GM21717 (cell line): Measurements from ENCODE around the gene NRK.
"Not testable (repeated sequence)": the region's sequence is repeated elsewhere in the genome, so short reads cannot be mapped to it uniquely, and the experiment has no call there.

Experiments used
- ATAC-seq: cut with Tn5 transposase; IDR thresholded peaks from one replicate; pipeline ENCODE4 v1.9.1; 2021; ENCODE audit warnings: mild to moderate bottlenecking, moderate library complexity; ENCODE audit not compliant: unreplicated experiment

NRK gene, protein sequence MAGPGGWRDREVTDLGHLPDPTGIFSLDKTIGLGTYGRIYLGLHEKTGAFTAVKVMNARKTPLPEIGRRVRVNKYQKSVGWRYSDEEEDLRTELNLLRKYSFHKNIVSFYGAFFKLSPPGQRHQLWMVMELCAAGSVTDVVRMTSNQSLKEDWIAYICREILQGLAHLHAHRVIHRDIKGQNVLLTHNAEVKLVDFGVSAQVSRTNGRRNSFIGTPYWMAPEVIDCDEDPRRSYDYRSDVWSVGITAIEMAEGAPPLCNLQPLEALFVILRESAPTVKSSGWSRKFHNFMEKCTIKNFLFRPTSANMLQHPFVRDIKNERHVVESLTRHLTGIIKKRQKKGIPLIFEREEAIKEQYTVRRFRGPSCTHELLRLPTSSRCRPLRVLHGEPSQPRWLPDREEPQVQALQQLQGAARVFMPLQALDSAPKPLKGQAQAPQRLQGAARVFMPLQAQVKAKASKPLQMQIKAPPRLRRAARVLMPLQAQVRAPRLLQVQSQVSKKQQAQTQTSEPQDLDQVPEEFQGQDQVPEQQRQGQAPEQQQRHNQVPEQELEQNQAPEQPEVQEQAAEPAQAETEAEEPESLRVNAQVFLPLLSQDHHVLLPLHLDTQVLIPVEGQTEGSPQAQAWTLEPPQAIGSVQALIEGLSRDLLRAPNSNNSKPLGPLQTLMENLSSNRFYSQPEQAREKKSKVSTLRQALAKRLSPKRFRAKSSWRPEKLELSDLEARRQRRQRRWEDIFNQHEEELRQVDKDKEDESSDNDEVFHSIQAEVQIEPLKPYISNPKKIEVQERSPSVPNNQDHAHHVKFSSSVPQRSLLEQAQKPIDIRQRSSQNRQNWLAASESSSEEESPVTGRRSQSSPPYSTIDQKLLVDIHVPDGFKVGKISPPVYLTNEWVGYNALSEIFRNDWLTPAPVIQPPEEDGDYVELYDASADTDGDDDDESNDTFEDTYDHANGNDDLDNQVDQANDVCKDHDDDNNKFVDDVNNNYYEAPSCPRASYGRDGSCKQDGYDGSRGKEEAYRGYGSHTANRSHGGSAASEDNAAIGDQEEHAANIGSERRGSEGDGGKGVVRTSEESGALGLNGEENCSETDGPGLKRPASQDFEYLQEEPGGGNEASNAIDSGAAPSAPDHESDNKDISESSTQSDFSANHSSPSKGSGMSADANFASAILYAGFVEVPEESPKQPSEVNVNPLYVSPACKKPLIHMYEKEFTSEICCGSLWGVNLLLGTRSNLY (N-terminal part only)

DNA sequence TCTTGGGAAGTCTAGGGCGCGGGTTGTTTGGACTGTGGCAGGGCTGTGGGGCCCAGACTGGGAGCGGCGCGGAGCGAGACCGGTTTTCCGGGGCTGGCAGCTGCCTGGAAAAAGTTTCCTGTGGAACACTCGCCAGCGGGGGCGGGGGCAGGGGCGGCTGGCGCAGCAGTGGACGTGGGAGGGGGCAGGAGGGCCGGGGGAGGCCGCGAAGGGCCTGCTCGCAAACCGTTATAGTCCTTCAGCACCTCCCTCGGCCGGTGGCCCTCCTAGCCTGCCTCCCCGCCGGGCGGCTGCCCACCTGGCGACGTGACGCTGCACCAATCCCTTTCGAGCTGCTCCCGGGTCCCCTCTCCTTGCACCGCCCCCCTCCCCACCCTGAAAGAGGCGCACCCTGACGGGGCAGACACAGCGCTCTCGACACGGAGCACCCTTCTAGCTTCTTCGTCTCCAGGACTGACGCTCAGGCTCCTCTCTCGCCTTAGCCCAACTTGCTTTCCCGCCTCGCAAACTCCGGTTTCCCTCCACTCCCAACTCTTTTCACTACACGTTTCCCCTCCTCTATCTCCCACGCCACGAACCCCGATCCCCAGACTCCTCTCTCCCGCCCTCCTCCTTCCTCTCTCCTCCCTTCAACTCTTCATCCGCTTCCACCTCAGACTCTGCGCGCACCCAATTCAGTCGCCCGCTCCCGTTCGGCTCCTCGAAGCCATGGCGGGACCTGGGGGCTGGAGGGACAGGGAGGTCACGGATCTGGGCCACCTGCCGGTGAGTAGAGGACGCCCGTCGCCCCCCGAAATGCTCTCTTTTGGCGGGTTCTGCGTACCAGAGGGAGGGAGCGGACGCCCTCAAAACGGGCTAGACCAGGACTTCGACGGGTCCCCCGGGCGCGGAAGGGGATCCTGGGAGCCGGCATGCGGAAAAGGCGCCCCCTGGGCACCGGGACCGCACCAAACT is at the start of gene NRK:
NRK (plus strand) TSS at position 402 of the 954 bp plus-strand sequence; CDS start at position 709, 307 bp downstream.
- no peak for ATAC-seq

DNA sequence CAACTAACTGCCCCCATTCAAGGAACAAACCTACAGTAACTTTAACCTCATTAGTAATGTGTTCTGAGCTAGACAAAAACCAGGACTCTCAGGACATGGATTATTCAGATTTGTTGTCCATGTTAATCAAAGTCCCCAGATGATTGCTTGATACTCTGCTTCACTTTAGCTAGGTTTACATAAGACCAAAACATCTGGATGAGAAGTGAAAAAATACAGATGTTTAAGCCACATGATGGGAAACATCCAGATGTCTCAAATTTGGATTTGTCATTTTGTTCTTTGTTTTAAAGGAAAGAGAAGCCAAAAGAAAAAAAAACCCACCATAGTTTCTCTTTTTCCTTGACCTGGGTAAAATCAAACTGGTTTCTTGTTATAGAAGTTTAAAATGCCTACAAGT is 48.5 kb upstream of the NRK start:
- no peak for ATAC-seq

DNA sequence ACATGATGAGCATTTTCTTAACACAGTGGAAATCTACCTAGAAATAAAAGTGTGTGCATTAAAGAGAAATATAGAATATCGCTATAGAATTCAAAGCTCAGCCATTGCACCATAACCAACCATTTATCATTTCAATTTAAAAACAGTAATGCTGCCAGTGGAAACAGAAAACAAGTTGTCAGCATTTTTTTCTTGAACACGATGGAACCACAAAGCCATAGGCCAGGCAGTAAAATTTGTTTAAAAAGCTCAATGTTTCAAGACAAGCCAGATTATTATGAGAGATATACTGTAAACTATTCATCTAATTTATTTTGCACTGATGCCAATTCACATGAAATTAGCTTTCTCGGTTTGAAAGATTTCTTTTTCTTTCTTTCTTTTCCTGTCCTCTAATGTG is 46.7 kb upstream of the NRK start:
- ATAC-seq = no peak

DNA sequence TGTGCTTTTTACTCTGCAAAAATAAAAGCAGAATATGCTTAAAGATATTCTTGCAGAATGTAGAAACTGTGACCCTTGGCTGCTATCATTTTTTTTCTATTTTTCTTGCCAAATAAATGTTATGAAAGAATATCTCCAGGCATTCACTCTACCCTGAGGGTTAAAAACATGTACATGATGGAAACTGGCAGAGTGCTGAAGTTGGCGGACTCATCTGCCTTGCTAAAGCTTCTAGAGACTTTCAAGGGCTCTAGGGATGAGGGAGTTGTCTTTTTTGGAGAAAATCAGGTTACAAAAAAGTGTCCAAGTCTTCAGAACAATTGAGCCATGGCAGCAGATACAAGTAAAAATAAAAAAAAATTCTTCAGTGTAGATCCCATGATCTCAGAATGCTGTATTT is 40.5 kb upstream of the NRK start:
- no peak for ATAC-seq

DNA sequence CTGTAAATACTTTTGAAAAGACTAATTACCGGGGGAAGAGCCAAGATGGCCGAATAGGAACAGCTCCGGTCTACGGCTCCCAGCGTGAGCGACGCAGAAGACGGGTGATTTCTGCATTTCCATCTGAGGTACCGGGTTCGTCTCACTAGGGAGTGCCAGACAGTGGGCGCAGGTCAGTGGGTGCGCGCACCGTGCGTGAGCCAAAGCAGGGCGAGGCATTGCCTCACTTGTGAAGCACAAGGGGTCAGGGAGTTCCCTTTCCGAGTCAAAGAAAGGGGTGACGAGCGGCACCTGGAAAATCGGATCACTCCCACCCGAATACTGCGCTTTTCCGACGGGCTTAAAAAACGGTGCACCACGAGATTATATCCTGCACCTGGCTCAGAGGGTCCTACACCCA is 25.5 kb upstream of the NRK start:
- ATAC-seq = not testable (repeated sequence)

DNA sequence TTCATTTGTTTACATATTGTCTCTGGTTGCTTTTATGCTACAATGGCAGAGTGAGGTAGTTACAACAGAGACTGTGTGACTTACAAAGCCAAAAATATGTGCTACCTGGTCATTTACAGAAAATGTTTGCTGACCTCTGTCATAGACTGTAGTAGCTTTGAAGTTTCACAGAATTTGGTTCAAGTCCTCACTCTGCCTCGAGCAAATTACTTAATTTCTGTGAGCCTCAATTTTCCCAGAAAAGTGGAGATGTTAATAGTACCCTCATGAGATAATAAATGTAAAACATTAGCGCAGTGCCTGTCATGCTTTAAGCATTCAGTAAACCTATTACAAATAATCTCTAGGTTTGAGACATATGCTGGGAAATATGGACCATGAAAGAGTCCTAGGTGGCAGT is 18.4 kb upstream of the NRK start:
- ATAC-seq = no peak

DNA sequence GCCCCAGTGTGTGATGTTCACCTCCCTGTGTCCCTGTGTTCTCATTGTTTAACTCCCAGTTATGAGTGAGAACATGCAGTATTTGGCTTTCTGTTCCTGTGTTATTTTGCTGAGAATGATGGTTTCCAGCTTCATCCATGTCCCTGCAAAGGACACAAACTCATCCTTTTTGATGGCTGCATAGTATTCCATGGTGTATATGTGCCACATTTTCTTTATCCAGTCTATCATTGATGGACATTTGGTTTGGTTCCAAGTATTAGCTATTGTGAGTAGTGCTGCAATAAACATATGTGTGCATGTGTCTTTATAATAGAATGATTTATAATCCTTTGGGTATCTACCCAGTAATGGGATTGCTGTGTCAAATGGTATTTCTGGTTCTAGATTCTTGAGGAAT is 16.7 kb upstream of the NRK start:
- not testable (repeated sequence) for ATAC-seq

DNA sequence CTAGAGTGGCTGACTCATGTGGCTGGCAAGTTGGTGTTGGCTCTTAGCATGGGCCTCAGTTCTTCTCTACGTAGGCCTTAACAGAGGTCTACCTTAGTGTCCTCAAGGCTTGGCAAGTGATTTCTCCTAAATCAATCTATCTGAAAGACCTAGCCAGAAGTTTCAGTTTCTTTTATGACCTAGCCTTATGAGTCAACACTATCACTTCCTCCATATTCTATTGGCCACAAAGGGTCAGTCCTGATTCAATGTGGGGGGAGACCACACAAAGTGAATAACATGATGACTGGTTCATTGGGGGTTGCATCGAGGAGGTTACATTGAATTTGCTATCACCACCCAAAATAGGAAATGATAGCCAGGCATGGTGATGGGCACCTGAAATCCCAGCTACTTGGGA is 5.8 kb upstream of the NRK start:
- no peak for ATAC-seq

DNA sequence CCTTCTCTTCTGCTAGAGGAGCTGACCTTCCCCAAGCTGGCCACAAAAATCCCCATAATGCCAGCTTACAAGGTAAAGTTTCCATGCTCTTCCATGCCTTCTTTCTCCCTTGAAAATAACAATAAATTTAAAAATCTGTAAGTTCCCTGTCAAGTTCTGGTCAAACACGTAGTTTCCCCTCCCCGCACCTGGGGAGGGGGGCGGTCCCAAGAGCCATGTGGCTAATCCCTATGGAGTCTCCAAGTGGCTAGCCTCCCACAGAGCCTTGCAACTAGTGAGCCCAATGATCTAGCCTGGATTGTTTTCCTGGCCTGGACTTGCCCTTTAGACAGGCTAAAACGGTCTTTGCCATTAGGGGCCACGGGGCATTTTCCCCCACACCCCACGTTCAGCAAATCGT is 2.1 kb upstream of the NRK start:
- ATAC-seq = no peak

DNA sequence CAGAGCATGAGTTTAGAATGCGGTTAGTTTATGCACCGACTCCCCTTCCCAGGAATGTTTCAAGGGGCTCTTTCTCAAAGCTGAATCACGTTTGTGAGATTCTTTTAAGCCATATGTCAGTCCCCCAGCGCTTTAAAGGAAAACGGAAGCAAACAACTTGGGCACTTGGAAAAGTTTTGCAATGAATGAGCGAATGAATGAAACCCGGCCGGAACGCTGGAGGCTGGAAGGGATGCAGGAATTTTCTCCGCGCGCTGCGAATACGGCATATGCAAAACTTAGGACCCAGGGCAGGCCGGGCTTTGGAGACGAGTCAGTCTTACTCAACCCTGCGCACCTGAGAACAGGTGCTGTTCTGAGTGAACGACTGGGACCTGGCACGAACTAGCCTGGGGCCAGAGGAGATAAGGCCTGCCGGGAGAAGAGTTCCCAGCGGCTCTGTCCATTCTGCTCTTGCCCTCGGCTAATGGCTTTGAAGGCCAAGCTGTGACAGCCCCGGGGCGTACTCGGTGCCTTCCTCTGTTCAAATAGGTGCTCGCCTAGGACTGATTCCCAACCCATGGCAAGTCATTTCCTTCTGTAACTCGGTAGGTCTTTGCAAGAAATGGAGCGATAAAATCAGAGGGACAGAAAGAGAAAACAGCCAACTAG is 743 bp upstream of the NRK start:
- no peak for ATAC-seq

DNA sequence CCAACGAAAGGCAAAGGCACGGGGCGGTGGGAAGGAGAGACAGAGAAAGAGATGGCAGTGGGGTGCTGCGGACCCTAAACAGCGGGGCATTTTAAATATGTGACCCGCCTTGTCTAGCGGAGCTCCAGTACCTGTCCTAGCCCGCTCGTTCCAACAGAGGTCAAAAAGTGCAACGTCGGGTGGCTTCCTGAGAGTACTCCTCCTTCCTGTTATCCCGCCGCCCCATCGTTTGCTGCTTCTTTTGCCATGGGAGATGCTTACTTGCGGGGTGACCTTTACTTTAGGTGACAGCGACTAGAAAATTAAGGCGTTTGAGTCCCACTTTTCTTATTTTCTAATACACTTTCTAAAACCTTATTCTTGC is 735 bp downstream of the NRK start:
- ATAC-seq = no peak

DNA sequence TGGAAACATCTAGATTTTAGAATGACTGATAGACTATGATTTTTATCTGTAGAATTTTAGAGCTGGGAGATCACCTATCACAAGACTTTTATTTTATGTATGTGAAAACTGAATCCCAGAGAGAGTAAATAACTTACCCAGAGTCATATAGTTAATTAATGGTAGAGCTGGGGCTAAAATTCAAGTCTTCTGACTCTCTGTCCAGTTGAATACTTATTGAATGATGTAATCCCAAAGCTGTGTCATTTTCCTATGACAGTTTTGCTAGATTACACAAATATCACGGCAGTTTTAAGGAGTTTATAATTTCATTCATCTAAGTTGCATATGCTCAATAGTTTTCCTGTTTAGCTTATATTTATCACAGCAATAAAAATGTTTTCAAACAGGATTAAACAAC is 6.7 kb downstream of the NRK start:
- no peak for ATAC-seq

DNA sequence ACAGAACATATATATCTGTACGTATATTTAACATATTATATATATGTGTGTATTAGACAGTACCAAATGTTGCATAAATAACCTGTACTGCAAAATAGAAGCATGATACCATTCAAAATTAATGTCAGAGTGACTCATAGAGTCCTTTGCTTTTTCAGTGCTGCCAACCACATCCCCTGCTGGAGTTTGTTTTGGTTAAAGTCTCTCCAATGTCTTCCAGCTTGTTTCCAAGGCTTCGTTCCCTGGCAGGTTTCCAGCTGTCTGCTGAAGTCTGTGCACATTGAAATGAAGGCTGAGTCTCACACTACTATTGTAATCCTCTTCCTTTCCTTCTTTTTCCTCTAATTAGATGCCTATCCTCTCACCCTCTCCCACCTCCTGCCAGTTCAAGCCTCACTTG is 14.9 kb downstream of the NRK start:
- ATAC-seq = no peak

DNA sequence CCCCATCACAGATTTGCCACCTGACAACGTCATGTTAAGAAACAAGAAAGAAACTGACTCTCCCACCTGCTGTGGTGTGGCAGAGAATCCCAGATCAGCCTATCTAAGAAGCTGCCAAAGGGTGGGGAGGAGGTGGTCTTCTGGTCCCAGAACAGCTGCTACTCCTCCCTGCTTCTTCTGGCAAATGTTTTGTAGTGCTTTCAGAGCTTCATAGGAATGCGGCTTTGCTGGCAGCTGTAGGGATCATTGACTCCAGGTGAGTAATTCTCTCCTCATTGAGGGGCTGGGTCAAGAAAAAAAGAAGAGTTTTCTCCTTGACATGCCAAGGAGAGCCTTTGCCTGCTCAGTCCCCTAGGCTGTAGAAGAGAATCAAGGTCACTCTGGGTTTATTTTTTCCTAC is 23.3 kb downstream of the NRK start:
- ATAC-seq = no peak

DNA sequence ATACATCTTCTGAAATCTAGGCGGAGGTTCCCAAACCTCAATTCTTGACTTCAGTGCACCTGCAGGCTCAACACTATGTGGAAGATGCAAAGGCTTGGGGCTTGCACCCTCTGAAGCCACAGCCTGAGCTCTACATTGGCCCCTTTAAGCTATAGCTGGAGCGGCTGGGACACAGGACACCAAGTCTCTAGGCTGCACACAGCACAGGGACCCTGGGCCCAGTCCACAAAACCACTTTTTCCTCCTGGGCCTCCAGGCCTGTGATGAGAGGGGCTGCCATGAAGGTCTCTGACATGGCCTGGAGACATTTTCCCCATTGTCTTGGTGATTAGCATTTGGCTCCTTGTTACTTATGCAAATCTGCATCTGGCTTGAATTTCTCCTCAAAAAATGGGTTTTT is 27.8 kb downstream of the NRK start:
- ATAC-seq = not testable (repeated sequence)

DNA sequence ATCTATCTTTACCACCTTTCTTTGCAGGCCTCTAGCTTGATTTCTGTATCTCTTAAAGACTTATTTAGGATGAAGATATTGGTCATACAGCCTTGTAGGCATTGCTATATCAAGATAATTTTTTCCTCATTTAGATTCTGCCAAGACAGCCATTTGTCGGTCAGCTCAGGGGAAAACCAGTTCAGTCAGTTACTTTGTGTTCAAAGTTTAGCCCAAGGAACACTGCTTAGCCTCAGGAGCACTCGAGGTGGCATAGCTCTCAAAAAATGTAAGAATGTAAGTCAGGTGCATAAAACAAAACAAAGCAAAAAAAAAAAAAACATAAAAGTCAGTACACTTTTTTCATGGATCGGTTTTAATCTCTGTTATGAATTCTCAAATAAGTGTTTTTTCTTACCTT is 43.4 kb downstream of the NRK start:
- no peak for ATAC-seq

DNA sequence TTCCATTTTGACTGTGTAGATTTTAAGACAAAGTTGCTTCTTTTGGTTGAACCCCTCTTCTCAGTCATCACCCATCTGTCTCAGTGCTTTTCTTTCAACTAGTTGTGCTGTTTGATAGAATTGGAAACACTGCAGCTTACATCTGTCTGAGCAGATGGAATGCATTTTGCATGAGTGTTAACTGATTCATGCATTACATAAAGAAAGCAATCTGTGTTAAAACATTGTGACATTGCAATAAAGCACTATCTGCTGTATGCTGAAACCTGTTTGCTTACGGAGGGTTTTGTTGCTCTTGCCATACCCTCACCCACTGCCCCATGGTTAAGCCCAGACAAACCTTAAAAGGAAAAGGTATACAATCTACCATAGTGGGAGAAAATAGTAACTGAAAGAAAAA is 47.4 kb downstream of the NRK start:
- no peak for ATAC-seq

DNA sequence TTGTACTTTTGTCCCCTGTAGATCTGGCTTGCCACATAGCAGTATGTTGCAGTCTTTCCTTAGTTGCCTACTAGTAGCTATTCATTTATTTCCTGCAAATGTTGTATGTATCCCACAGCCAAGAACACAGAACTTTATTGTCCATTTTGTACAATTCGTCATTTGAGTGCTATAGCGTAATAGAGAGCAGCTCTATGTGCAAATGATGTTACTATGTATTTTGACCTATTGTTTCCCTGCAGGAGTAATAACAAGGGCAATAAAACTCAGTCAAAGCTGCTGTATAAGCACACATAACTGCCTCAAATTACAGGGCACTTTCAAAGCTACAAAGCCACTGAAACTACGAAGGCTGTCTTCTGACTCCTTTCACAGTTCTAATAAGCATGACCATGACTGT is 48.1 kb downstream of the NRK start:
- ATAC-seq = no peak

DNA sequence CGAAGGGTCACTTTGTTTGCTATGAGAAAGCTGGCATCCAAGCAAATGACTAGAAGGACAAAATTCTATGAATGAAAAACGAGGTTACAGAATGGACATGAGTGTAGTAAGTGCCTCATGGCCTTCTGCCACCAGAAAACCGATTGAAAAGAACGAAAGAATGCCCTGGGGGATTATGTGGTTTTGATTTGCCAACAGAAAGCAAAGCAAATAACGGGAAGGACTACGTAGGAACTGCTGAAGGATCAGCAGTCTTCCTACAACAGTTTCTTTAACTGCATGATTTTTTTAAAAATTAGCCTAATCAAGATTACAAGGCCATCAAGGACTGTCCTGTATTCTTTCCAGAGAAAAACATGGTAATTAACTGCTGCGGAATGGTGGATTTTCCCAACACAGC is 50.6 kb downstream of the NRK start:
- ATAC-seq = no peak

DNA sequence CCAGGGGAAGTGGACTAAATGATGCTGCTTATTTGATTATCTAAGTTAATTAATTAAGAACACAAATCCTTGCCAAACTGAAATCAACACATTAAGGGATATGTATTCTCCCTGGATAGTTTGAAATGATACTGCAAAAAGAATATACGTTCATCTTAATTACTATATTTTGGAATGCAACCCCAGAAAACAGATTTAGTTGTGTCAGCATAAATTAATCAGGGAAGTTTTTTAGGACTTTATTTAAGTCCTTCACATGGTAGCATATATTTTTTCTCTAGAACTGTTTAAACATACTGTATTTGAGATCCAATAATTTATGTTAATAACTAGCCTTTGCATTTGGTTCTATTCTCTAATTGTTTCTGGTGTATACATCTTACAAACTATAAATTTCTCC is 52.5 kb downstream of the NRK start:
- ATAC-seq = no peak
